CD4-positive, alpha-beta T cell treated with Interleukin-15 for 4 hours (primary cell): Measurements from ENCODE around the gene RAPGEF3.

Experiments
- DNase-seq: peaks from one replicate; pipeline ENCODE4 v3.0.0-alpha.2; 2020; ENCODE audit warnings: low spot score

Gene RAPGEF3

GRCh38 chr12:47742253-47742825 is 16.3 kb downstream of the RAPGEF3 start:
- peak; percentile 71 for DNase-seq

GRCh38 chr12:47741340-47741703 is 17.4 kb downstream of the RAPGEF3 start:
- DNase-seq, result peak; percentile 72

- no peak for DNase-seq
Measured at GRCh38 chr12:47740606-47741339, 17.9 kb downstream of the RAPGEF3 start.

- no peak for DNase-seq
Measured at GRCh38 chr12:47739979-47740378, 18.7 kb downstream of the RAPGEF3 start.

- no peak for DNase-seq
Measured at GRCh38 chr12:47739297-47739696, 19.4 kb downstream of the RAPGEF3 start.

GRCh38 chr12:47737936-47738594 is 20.6 kb downstream of the RAPGEF3 start:
- DNase-seq, result no peak

GRCh38 chr12:47736877-47737676 is 21.6 kb downstream of the RAPGEF3 start:
- no peak for DNase-seq

- DNase-seq, result no peak
Measured at GRCh38 chr12:47736216-47736615, 22.5 kb downstream of the RAPGEF3 start.

GRCh38 chr12:47735649-47736048 is 23.0 kb downstream of the RAPGEF3 start:
- no peak for DNase-seq

- no peak for DNase-seq
Measured at GRCh38 chr12:47734725-47735480, 23.8 kb downstream of the RAPGEF3 start.

GRCh38 chr12:47733142-47733541 is 25.5 kb downstream of the RAPGEF3 start:
- no peak for DNase-seq

GRCh38 chr12:47732504-47732903 is 26.2 kb downstream of the RAPGEF3 start:
- DNase-seq, result no peak

- DNase-seq, result no peak
Measured at GRCh38 chr12:47731723-47732122, 27.0 kb downstream of the RAPGEF3 start.

- DNase-seq, result no peak
Measured at GRCh38 chr12:47730341-47730744, 28.3 kb downstream of the RAPGEF3 start.

- DNase-seq, result no peak
Measured at GRCh38 chr12:47729233-47729632, 29.4 kb downstream of the RAPGEF3 start.

GRCh38 chr12:47725893-47726292 is 32.8 kb downstream of the RAPGEF3 start:
- no peak for DNase-seq

- DNase-seq, result no peak
Measured at GRCh38 chr12:47725091-47725772, 33.4 kb downstream of the RAPGEF3 start, which contains the start of gene ENDOU. TSS of gene ENDOU (minus strand) at chr12:47725490. CDS start at chr12:47725413, 77 bp downstream.

GRCh38 chr12:47722941-47723631 is 35.6 kb downstream of the RAPGEF3 start:
- no peak for DNase-seq

- no peak for DNase-seq
Measured at GRCh38 chr12:47722136-47722834, 36.4 kb downstream of the RAPGEF3 start.

GRCh38 chr12:47721431-47721973 is 37.2 kb downstream of the RAPGEF3 start:
- peak; percentile 13 for DNase-seq
